CD4-positive, alpha-beta T cell (primary cell): ENCODE results near the gene SETBP1. TPM values are rescaled to one million over a fixed set of nuclear protein-coding genes. Genes with fewer than 3 reads are reported as not detected.

Source experiments
- ATAC-seq: fragments of 200-7000 bp; cut with Tn5 transposase; one replicate; pipeline ENCODE4 v1.10.0; 2022; ENCODE audit warnings: mild to moderate bottlenecking; ENCODE audit not compliant: poor library complexity
- CTCF ChIA-PET: fragments of 350-600 bp; sonication (Branson Sonifier 250); formaldehyde crosslinking; loops from one replicate; lab custom pipeline; 2021; ENCODE audit warnings: antibody characterized with exemption, inconsistent platforms; lab: Charles Lee
- POLR2A ChIA-PET: fragments of 350-600 bp; sonication (Branson Sonifier 250); formaldehyde crosslinking; loops from one replicate; lab custom pipeline; 2021; ENCODE audit warnings: antibody characterized with exemption, inconsistent platforms; lab: Charles Lee
- DNase-seq, 14 experiments: peaks; one replicate each; pipeline ENCODE4 v3.0.0-alpha.2; 2013 to 2020; ENCODE audit warnings: mixed read lengths in 2 of 14
- H3K27ac ChIP-seq, 2 donors: one replicate each; pipeline versions ENCODE4 v1.5.1 to v1.7.0; 2013; ENCODE audit warnings: low read length in 2 of 2, low read depth in 1 of 2, mild to moderate bottlenecking in 1 of 2
- H3K27me3 ChIP-seq, 2 experiments: 1 replicate in 1 of 2; 2 replicates in 1 of 2; pipeline versions ENCODE4 v1.6.1 to v1.7.0; 2013; ENCODE audit warnings: low read length in 2 of 2, control low read depth in 1 of 2, mild to moderate bottlenecking in 1 of 2, moderate library complexity in 1 of 2; ENCODE audit not compliant: insufficient read depth in 2 of 2, control insufficient read depth in 1 of 2
- H3K36me3 ChIP-seq: one replicate; pipeline ENCODE4 v1.6.1; 2013; ENCODE audit warnings: low read length, control low read depth; ENCODE audit not compliant: insufficient read depth
- H3K4me1 ChIP-seq: one replicate; pipeline ENCODE4 v1.6.1; 2013; ENCODE audit warnings: low read length, control low read depth; ENCODE audit not compliant: insufficient read depth
- H3K4me3 ChIP-seq: one replicate; pipeline ENCODE4 v1.5.1; 2013; ENCODE audit warnings: mild to moderate bottlenecking, low read length, moderate library complexity
- H3K9me3 ChIP-seq, 2 experiments: 1 replicate in 1 of 2; 2 replicates in 1 of 2; pipeline versions ENCODE4 v1.6.1 to v1.7.0; 2013; ENCODE audit warnings: low read length in 2 of 2, mild to moderate bottlenecking in 2 of 2, control low read depth in 1 of 2, moderate library complexity in 1 of 2; ENCODE audit not compliant: control insufficient read depth in 1 of 2, insufficient read depth in 1 of 2
- H3K27ac Mint-ChIP-seq: one replicate; pipeline ENCODE4 v1.8.0; 2020; ENCODE audit warnings: mixed read lengths
- H3K27me3 Mint-ChIP-seq: one replicate; pipeline ENCODE4 v1.8.0; 2021; ENCODE audit warnings: mixed read lengths
- H3K36me3 Mint-ChIP-seq: one replicate; pipeline ENCODE4 v1.8.0; 2021; ENCODE audit warnings: low read depth, mixed read lengths
- H3K4me1 Mint-ChIP-seq: one replicate; pipeline ENCODE4 v1.8.0; 2021; ENCODE audit warnings: low read depth, mixed read lengths
- H3K4me3 Mint-ChIP-seq: one replicate; pipeline ENCODE4 v1.8.0; 2020; ENCODE audit warnings: mild to moderate bottlenecking, mixed read lengths
- H3K9me3 Mint-ChIP-seq: one replicate; pipeline ENCODE4 v1.8.0; 2020; ENCODE audit warnings: mixed read lengths
- intact Hi-C, 2 experiments: fragments of 100-400 bp; cut with DNase I in 1 of 2; cut with micrococcal nuclease in 1 of 2; formaldehyde crosslinking; loops; one replicate each; pipeline versions ENCODE4 v1.15.1 to v1.9.0; 2023 to 2025; cut with DNase I, micrococcal nuclease
- total RNA-seq, 174 experiments: library from RNA in 2 of 174; stranded (reverse) in 2 of 174; gene quantifications; one replicate each; pipeline ENCODE4 v1.2.3 and lab custom pipeline; 2021 to 2026
- TF ChIP-seq, protein P1 (sequence below): fragments of 200-600 bp; IDR thresholded peaks from one replicate; pipeline ENCODE4 v1.8.0; 2022; ENCODE audit warnings: antibody characterized with exemption, mild to moderate bottlenecking

SETBP1 gene
- total RNA-seq, 2 experiments from 2014 or later = 0.25 to 0.41 TPM

GRCh38 chr18:44957461-44957860, 276.8 kb downstream of the SETBP1 start:
- Histone ChIP-seq H3K27me3 (no peaks in the 10 kb centered on the region), H3K27ac (no peak overlapping the region), H3K4me3 (no peak overlapping the region), H3K4me1 (no peaks in the 10 kb centered on the region), H3K9me3 (peaks cover 0 to 4% of the 10 kb centered on the region in 2 experiments), H3K36me3 (no peaks in the 10 kb centered on the region)
- no peaks in the 10 kb centered on the region for H3K9me3 Mint-ChIP-seq
- H3K27me3 Mint-ChIP-seq = no peaks in the 10 kb centered on the region
- no peak for DNase-seq
- no peaks in the 10 kb centered on the region for H3K4me1 Mint-ChIP-seq
- no peak for ATAC-seq
- H3K27ac Mint-ChIP-seq = no peak overlapping the region
- H3K4me3 Mint-ChIP-seq = no peak overlapping the region
- TF ChIP-seq, protein P1, sequence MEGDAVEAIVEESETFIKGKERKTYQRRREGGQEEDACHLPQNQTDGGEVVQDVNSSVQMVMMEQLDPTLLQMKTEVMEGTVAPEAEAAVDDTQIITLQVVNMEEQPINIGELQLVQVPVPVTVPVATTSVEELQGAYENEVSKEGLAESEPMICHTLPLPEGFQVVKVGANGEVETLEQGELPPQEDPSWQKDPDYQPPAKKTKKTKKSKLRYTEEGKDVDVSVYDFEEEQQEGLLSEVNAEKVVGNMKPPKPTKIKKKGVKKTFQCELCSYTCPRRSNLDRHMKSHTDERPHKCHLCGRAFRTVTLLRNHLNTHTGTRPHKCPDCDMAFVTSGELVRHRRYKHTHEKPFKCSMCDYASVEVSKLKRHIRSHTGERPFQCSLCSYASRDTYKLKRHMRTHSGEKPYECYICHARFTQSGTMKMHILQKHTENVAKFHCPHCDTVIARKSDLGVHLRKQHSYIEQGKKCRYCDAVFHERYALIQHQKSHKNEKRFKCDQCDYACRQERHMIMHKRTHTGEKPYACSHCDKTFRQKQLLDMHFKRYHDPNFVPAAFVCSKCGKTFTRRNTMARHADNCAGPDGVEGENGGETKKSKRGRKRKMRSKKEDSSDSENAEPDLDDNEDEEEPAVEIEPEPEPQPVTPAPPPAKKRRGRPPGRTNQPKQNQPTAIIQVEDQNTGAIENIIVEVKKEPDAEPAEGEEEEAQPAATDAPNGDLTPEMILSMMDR = no peak
- H3K36me3 Mint-ChIP-seq = no peaks in the 10 kb centered on the region
- ChIA-PET CTCF (no interaction called here), POLR2A (no interaction called here)
- intact Hi-C loops = loop anchor here in 1 of 2 experiments (2.0 kb wide), 1 partner anchor 21 kb away; no protein-coding TSS in a partner anchor

DNA sequence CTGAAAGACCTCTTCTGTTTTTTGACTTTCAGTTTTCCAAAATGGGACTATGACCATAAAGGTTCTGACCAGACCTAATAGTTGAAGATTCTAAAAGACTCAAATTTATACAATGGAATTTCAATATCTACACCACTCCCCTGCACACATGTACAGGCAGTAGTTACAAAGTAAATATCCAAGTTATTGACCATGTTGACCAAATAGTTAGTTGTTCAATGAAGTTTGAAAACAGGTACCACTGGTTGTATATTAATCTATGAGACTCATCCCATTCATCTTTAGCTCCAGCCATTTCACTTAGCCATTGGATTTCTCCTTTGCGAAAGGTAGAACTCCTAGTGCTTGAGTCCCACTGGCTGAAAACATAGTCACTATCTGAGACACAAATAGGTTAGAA, 277.4 kb downstream of the SETBP1 start:
- DNase-seq = no peak
- H3K4me3 ChIP-seq = no peak overlapping the region
- no peak for ATAC-seq
- Mint-ChIP-seq H3K27me3 (no peaks in the 10 kb centered on the region), H3K9me3 (no peaks in the 10 kb centered on the region), H3K36me3 (no peaks in the 10 kb centered on the region), H3K27ac (no peak overlapping the region), H3K4me1 (no peaks in the 10 kb centered on the region), H3K4me3 (no peak overlapping the region)
- TF ChIP-seq, protein P1 = no peak
- CTCF ChIA-PET = interaction anchor here (1.1 kb wide), 1 partner anchor 33 kb away, joined by 3 read pairs; no protein-coding TSS in a partner anchor
- no peaks in the 10 kb centered on the region for H3K27me3 ChIP-seq
- H3K36me3 ChIP-seq = no peaks in the 10 kb centered on the region
- no peak overlapping the region for H3K27ac ChIP-seq
- H3K9me3 ChIP-seq = no peaks in the 10 kb centered on the region
- POLR2A ChIA-PET = no interaction called here
- intact Hi-C loops = no loop called here
- H3K4me1 ChIP-seq = no peaks in the 10 kb centered on the region

- no peak overlapping the region for H3K27ac ChIP-seq
- DNase-seq = no peak
- H3K4me3 ChIP-seq = no peak overlapping the region
- Mint-ChIP-seq H3K4me1 (no peaks in the 10 kb centered on the region), H3K27me3 (no peaks in the 10 kb centered on the region), H3K9me3 (no peaks in the 10 kb centered on the region), H3K27ac (no peak overlapping the region), H3K36me3 (no peaks in the 10 kb centered on the region), H3K4me3 (no peak overlapping the region)
- ChIA-PET POLR2A (no interaction called here), CTCF (interaction anchor here (1.1 kb wide), 1 partner anchor 33 kb away, joined by 3 read pairs; no protein-coding TSS in a partner anchor)
- intact Hi-C loops = no loop called here
- no peaks in the 10 kb centered on the region for H3K9me3 ChIP-seq
- ATAC-seq = no peak
- no peaks in the 10 kb centered on the region for H3K4me1 ChIP-seq
- TF ChIP-seq, protein P1 = no peak
- H3K27me3 ChIP-seq = no peaks in the 10 kb centered on the region
- H3K36me3 ChIP-seq = no peaks in the 10 kb centered on the region
Observed at GRCh38 chr18:44958455-44958854, 277.8 kb downstream of the SETBP1 start.
